A549 (cell line): ENCODE results near the gene NCAPD2. TPM values are rescaled to one million over a fixed set of nuclear protein-coding genes. Genes with fewer than 3 reads are reported as not detected.

Experiments used
- ATAC-seq, 2 experiments: fragments of 200-7000 bp in 1 of 2; fragments of >200 bp in 1 of 2; cut with Nextera tagmentation in 1 of 2; cut with Tn5 transposase in 1 of 2; 3 replicates each; pipeline versions ENCODE4 v1.8.0 to v1.9.1; 2018 to 2020; ENCODE audit warnings: mild to moderate bottlenecking in 1 of 2, moderate library complexity in 1 of 2
- CTCF ChIA-PET: fragments of 300-600 bp; sonication (Branson Sonifier 250); formaldehyde crosslinking; extraction: SDS; loops from one replicate; lab custom pipeline; 2021; ENCODE audit warnings: antibody characterized with exemption, inconsistent platforms; lab: Yijun Ruan, JAX
- POLR2A ChIA-PET: fragments of 350-600 bp; formaldehyde crosslinking; extraction: SDS; loops from one replicate; lab custom pipeline; 2021; ENCODE audit warnings: antibody characterized with exemption, inconsistent platforms; lab: Yijun Ruan, JAX
- DNase-seq, 2 experiments: peaks; one replicate each; pipeline versions ENCODE4 v3.0.0 to v3.0.0-alpha.2; 2011 to 2016; ENCODE audit warnings: low read depth in 1 of 2, low spot score in 1 of 2
- FAIRE-seq: peaks from 2 replicates; lab custom pipeline; 2011; peaks lifted over from hg19 to GRCh38; lab: Jason Lieb, UNC
- H3K27ac ChIP-seq, 2 experiments: fragments of >200 bp; sonication (Bioruptor Twin); formaldehyde crosslinking; 3 replicates each; pipeline ENCODE4 v1.5.1; 2016 to 2017
- H3K4me1 ChIP-seq: fragments of >200 bp; sonication (Bioruptor Twin); formaldehyde crosslinking; 3 replicates; pipeline ENCODE4 v1.6.1; 2016
- H3K4me2 ChIP-seq: fragments of >200 bp; sonication (Bioruptor Twin); formaldehyde crosslinking; 3 replicates; pipeline ENCODE4 v1.6.1; 2016
- H3K4me3 ChIP-seq: fragments of >200 bp; sonication (Bioruptor Twin); formaldehyde crosslinking; 3 replicates; pipeline ENCODE4 v1.5.1; 2016
- H3K9me3 ChIP-seq: fragments of >200 bp; sonication (Bioruptor Twin); formaldehyde crosslinking; 3 replicates; pipeline ENCODE4 v1.6.1; 2016
- BHLHE40 ChIP-seq: IDR thresholded peaks from 2 replicates; pipeline ENCODE4 v1.6.1; 2012; ENCODE audit warnings: low read depth, low read length, inconsistent platforms
- CBX8 ChIP-seq: fragments of 200-600 bp; sonication (generic); IDR thresholded peaks from 2 replicates; pipeline ENCODE4 v1.6.1; 2016
- CHD2 ChIP-seq: fragments of 150-350 bp; IDR thresholded peaks from 2 replicates; pipeline ENCODE4 v1.6.1; 2014; ENCODE audit warnings: low read length; ENCODE audit not compliant: partially characterized antibody
- EHF ChIP-seq: fragments of 250-450 bp; sonication (Bioruptor Pico); IDR thresholded peaks from 2 replicates; pipeline ENCODE4 v1.5.0; 2020; ENCODE audit warnings: mild to moderate bottlenecking
- EHMT2 ChIP-seq: fragments of 200-600 bp; sonication (generic); IDR thresholded peaks from 2 replicates; pipeline ENCODE4 v1.6.1; 2016; ENCODE audit warnings: antibody characterized with exemption, low read depth, mild to moderate bottlenecking, moderate library complexity
- ESRRA ChIP-seq: fragments of 150-350 bp; IDR thresholded peaks from 2 replicates; pipeline ENCODE4 v1.6.1; 2014; ENCODE audit warnings: mild to moderate bottlenecking, low read length, borderline replicate concordance
- FOSB ChIP-seq: fragments of 250-450 bp; sonication (Bioruptor Pico); IDR thresholded peaks from 2 replicates; pipeline ENCODE4 v1.5.0; 2020; ENCODE audit warnings: mild to moderate bottlenecking, moderate library complexity
- FOSL2 ChIP-seq, 2 experiments: fragments of 450-650 bp in 1 of 2; fragments of >200 bp in 1 of 2; sonication (Bioruptor Twin) in 1 of 2; formaldehyde crosslinking; IDR thresholded peaks; 2 replicates each; pipeline versions ENCODE4 v1.5.0 to v1.6.1; 2016 to 2020; ENCODE audit warnings: mild to moderate bottlenecking in 1 of 2, moderate library complexity in 1 of 2
- FOXS1 ChIP-seq: fragments of 250-450 bp; sonication (Bioruptor Pico); IDR thresholded peaks from 2 replicates; pipeline ENCODE4 v1.5.0; 2020; ENCODE audit warnings: mild to moderate bottlenecking, moderate library complexity
- GATA3 ChIP-seq: IDR thresholded peaks from 2 replicates; pipeline ENCODE4 v1.6.1; 2012; ENCODE audit warnings: borderline replicate concordance
- HDAC2 ChIP-seq: fragments of 200-600 bp; sonication (generic); IDR thresholded peaks from 2 replicates; pipeline ENCODE4 v1.6.1; 2016
- HOXA7 ChIP-seq: fragments of 250-450 bp; sonication (Bioruptor Pico); IDR thresholded peaks from 2 replicates; pipeline ENCODE4 v1.5.0; 2020; ENCODE audit warnings: mild to moderate bottlenecking, moderate library complexity
- HOXB5 ChIP-seq: fragments of 250-450 bp; sonication (Bioruptor Pico); IDR thresholded peaks from 2 replicates; pipeline ENCODE4 v1.5.0; 2020; ENCODE audit warnings: mild to moderate bottlenecking, moderate library complexity
- JUN ChIP-seq, 2 experiments: fragments of >200 bp; sonication (Bioruptor Twin); formaldehyde crosslinking; IDR thresholded peaks; 2 replicates in 1 of 2; 3 replicates in 1 of 2; pipeline ENCODE4 v1.6.1; 2016 to 2017
- KDM1A ChIP-seq: fragments of 200-600 bp; sonication (generic); IDR thresholded peaks from 2 replicates; pipeline ENCODE4 v1.6.1; 2016; ENCODE audit warnings: low read depth, mild to moderate bottlenecking
- MAFK ChIP-seq: fragments of 450-650 bp; IDR thresholded peaks from 2 replicates; pipeline ENCODE4 v1.6.1; 2014; ENCODE audit not compliant: partially characterized antibody
- MAZ ChIP-seq: fragments of 150-350 bp; IDR thresholded peaks from 2 replicates; pipeline ENCODE4 v1.6.1; 2014; ENCODE audit warnings: antibody characterized with exemption, low read depth, low read length, borderline replicate concordance
- NFE2L2 ChIP-seq: fragments of 150-350 bp; conservative IDR thresholded peaks from 2 replicates; pipeline ENCODE4 v1.6.1; 2014; ENCODE audit warnings: low read length
- NPAS2 ChIP-seq: fragments of 250-450 bp; sonication (Bioruptor Pico); IDR thresholded peaks from 2 replicates; pipeline ENCODE4 v1.8.0; 2022; ENCODE audit warnings: mild to moderate bottlenecking, moderate library complexity, borderline replicate concordance
- NR3C1 ChIP-seq: fragments of >200 bp; sonication (Bioruptor Twin); formaldehyde crosslinking; IDR thresholded peaks from 3 replicates; pipeline ENCODE4 v1.6.1; 2017
- POLR2A ChIP-seq: IDR thresholded peaks from 2 replicates; pipeline ENCODE4 v1.6.1; 2012; ENCODE audit warnings: mild to moderate bottlenecking, low read length
- POLR2AphosphoS2 ChIP-seq: conservative IDR thresholded peaks from 2 replicates; pipeline ENCODE4 v1.6.1; 2012; ENCODE audit warnings: low read length, improper control_type of control experiment, inconsistent platforms
- RAD21 ChIP-seq, 2 experiments: fragments of >200 bp in 1 of 2; sonication (Bioruptor Twin) in 1 of 2; formaldehyde crosslinking in 1 of 2; IDR thresholded peaks in 1 of 2; conservative IDR thresholded peaks in 1 of 2; 2 replicates in 1 of 2; 3 replicates in 1 of 2; pipeline ENCODE4 v1.6.1; 2012 to 2018; ENCODE audit warnings: inconsistent platforms in 1 of 2
- RCOR1 ChIP-seq: fragments of 150-350 bp; IDR thresholded peaks from 2 replicates; pipeline ENCODE4 v1.6.1; 2014; ENCODE audit warnings: antibody characterized with exemption, low read length, low read depth
- RFX5 ChIP-seq: fragments of 450-650 bp; IDR thresholded peaks from 2 replicates; pipeline ENCODE4 v1.7.1; 2014; ENCODE audit warnings: antibody characterized with exemption, mild to moderate bottlenecking, moderate library complexity
- RNF2 ChIP-seq: fragments of 200-600 bp; sonication (generic); IDR thresholded peaks from 2 replicates; pipeline ENCODE4 v1.6.1; 2016; ENCODE audit warnings: low read depth, mild to moderate bottlenecking, antibody characterized with exemption, moderate library complexity, borderline replicate concordance
- SMC3 ChIP-seq: fragments of >200 bp; sonication (Bioruptor Twin); formaldehyde crosslinking; IDR thresholded peaks from 3 replicates; pipeline ENCODE4 v1.6.1; 2018; ENCODE audit warnings: inconsistent platforms
- TP53 ChIP-seq: fragments of 250-450 bp; sonication (Bioruptor Pico); IDR thresholded peaks from 2 replicates; pipeline ENCODE4 v1.5.0; 2021; ENCODE audit warnings: mild to moderate bottlenecking, moderate library complexity
- ZC3H11A ChIP-seq: fragments of 450-650 bp; IDR thresholded peaks from 2 replicates; pipeline ENCODE4 v1.6.1; 2014; ENCODE audit warnings: antibody characterized with exemption, mild to moderate bottlenecking
- ZFP36 ChIP-seq: fragments of 450-650 bp; IDR thresholded peaks from 2 replicates; pipeline ENCODE4 v1.6.1; 2014; ENCODE audit warnings: borderline replicate concordance; ENCODE audit not compliant: partially characterized antibody
- WGBS: methylation state at CpG from one replicate; pipeline ENCODE4 v1.1.6; 2017; ENCODE audit errors: missing lambda C conversion rate; 5-methylcytosine and 5-hydroxymethylcytosine counted together
- polyA plus RNA-seq, 4 experiments: library from polyadenylated mRNA; depleted of rRNA in 3 of 4; stranded (reverse); fragments of >200 nt; fragmentation: RNase III in 1 of 4; extraction: RNeasy Plus Mini Kit Qiagen cat#74134 plus additional on column Dnase treatment in 1 of 4; gene quantifications; 2 replicates in 3 of 4; 3 replicates in 1 of 4; pipeline ENCODE4 v1.2.3, GENCODE V29; 2011 to 2017
- TF ChIP-seq, protein P1 (sequence below): fragments of 200-600 bp; sonication (generic); IDR thresholded peaks from 2 replicates; pipeline ENCODE4 v1.6.1; 2016; ENCODE audit warnings: antibody characterized with exemption, mild to moderate bottlenecking, moderate library complexity
- TF ChIP-seq, protein P2 (sequence below): fragments of 250-450 bp; sonication (Bioruptor Pico); IDR thresholded peaks from 2 replicates; pipeline ENCODE4 v1.5.0; 2020; ENCODE audit warnings: low read depth, mild to moderate bottlenecking, moderate library complexity
- TF ChIP-seq, protein P3 (sequence below): IDR thresholded peaks from 2 replicates; pipeline ENCODE4 v1.6.1; 2012
- TF ChIP-seq, protein P4 (sequence below): fragments of >200 bp; sonication (Bioruptor Twin); formaldehyde crosslinking; IDR thresholded peaks from 2 replicates; pipeline ENCODE4 v1.6.1; 2016

The NCAPD2 gene
- polyA plus RNA-seq, 2 of the 4 experiments (the other 2 are of a cell fraction), result 82.0 to 130 TPM

DNA sequence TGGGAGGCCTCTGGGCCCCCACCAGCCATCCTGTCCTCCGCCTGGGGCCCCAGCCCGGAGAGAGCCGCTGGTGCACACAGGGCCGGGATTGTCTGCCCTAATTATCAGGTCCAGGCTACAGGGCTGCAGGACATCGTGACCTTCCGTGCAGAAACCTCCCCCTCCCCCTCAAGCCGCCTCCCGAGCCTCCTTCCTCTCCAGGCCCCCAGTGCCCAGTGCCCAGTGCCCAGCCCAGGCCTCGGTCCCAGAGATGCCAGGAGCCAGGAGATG, 39.7 kb downstream of the NCAPD2 start:
- Histone ChIP-seq H3K4me1 (peaks cover 45% of the 10 kb centered on the region), H3K9me3 (no peaks in the 10 kb centered on the region), H3K4me2 (peak overlapping the region; percentile 87)
- POLR2A ChIA-PET, result interaction anchor here (0.5 to 3.2 kb wide), 35 partner anchors 10 to 318 kb away, joined by 3 to 42 read pairs (median 5); partner anchors contain the start of genes CDCA3, COPS7A, MRPL51 and NCAPD2
- CTCF ChIA-PET, result interaction anchor here (2.1 to 25.9 kb wide), 3 partner anchors 24 to 108 kb away, joined by 9 to 491 read pairs (median 76); partner anchors contain the start of genes IFFO1 and NOP2
- ATAC-seq (peak; percentile 34 to 40), DNase-seq (no peak)
- 0% methylated on average over 5 of the region's 9 CpGs for WGBS
- TF ChIP-seq JUN (IDR thresholded peaks at IDR 0.05) (no peak), FOSB (no peak), GATA3 (0 out of 2 replicates have a peak, but pooled peaks have one; percentile 8), POLR2A (peak; percentile 34), ZC3H11A (no peak), FOSL2 (IDR thresholded peaks at IDR 0.05) (no peak), FOSL2 (CRISPR knock-in tag; IDR thresholded peaks at IDR 0.05) (no peak), EHF (no peak), NR3C1 (no peak), FOXS1 (no peak), RAD21 (conservative IDR thresholded peaks at IDR 0.05 in 1 of 2, IDR thresholded peaks at IDR 0.05 in 1 of 2) (no peak), ESRRA (peak; percentile 5; the same call in 1 of the 2 replicates), KDM1A (no peak), RCOR1 (no peak), TP53 (CRISPR knock-in tag) (no peak), ZFP36 (no peak), NFE2L2 (no peak), RFX5 (no peak), CBX8 (no peak), HOXB5 (no peak; the same call in 1 of the 2 replicates), CHD2 (no peak), NPAS2 (CRISPR knock-in tag) (no peak)
- TF ChIP-seq, protein P1, sequence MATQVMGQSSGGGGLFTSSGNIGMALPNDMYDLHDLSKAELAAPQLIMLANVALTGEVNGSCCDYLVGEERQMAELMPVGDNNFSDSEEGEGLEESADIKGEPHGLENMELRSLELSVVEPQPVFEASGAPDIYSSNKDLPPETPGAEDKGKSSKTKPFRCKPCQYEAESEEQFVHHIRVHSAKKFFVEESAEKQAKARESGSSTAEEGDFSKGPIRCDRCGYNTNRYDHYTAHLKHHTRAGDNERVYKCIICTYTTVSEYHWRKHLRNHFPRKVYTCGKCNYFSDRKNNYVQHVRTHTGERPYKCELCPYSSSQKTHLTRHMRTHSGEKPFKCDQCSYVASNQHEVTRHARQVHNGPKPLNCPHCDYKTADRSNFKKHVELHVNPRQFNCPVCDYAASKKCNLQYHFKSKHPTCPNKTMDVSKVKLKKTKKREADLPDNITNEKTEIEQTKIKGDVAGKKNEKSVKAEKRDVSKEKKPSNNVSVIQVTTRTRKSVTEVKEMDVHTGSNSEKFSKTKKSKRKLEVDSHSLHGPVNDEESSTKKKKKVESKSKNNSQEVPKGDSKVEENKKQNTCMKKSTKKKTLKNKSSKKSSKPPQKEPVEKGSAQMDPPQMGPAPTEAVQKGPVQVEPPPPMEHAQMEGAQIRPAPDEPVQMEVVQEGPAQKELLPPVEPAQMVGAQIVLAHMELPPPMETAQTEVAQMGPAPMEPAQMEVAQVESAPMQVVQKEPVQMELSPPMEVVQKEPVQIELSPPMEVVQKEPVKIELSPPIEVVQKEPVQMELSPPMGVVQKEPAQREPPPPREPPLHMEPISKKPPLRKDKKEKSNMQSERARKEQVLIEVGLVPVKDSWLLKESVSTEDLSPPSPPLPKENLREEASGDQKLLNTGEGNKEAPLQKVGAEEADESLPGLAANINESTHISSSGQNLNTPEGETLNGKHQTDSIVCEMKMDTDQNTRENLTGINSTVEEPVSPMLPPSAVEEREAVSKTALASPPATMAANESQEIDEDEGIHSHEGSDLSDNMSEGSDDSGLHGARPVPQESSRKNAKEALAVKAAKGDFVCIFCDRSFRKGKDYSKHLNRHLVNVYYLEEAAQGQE, result no peak
- TF ChIP-seq, all 56 proteins: peak for 3
- Histone ChIP-seq H3K4me3 (peak overlapping the region; percentile 97), H3K27ac (peak overlapping the region; percentile 97 to 100)
- FAIRE-seq, result no peak

DNA sequence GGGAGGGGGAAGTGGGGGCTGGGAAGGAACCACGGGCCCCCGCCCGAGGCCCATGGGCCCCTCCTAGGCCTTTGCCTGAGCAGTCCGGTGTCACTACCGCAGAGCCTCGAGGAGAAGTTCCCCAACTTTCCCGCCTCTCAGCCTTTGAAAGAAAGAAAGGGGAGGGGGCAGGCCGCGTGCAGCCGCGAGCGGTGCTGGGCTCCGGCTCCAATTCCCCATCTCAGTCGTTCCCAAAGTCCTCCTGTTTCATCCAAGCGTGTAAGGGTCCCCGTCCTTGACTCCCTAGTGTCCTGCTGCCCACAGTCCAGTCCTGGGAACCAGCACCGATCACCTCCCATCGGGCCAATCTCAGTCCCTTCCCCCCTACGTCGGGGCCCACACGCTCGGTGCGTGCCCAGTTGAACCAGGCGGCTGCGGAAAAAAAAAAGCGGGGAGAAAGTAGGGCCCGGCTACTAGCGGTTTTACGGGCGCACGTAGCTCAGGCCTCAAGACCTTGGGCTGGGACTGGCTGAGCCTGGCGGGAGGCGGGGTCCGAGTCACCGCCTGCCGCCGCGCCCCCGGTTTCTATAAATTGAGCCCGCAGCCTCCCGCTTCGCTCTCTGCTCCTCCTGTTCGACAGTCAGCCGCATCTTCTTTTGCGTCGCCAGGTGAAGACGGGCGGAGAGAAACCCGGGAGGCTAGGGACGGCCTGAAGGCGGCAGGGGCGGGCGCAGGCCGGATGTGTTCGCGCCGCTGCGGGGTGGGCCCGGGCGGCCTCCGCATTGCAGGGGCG, 40.2 kb downstream of the NCAPD2 start, which contains the start of gene GAPDH:
TSS of gene GAPDH (plus strand) at position 595 of the 772 bp plus-strand sequence. CDS start 316 bp downstream, outside the sequence.
- peaks cover 51% of the 10 kb centered on the region for H3K4me1 ChIP-seq
- no peak for FAIRE-seq
- peak; percentile 90 to 99 for DNase-seq
- peak within 1 kb of the TSS; percentile 97 for H3K4me3 ChIP-seq
- ATAC-seq, result peak; percentile 54 to 73
- ChIA-PET POLR2A (interaction anchor here (0.5 to 3.2 kb wide), 34 partner anchors 11 to 319 kb away, joined by 3 to 42 read pairs (median 4); partner anchors contain the start of genes CDCA3, COPS7A, MRPL51 and NCAPD2), CTCF (interaction anchor here (0.6 to 25.9 kb wide), 6 partner anchors 23 to 208 kb away, joined by 3 to 491 read pairs (median 28); partner anchors contain the start of genes IFFO1 and NOP2)
- H3K27ac ChIP-seq, result peak within 1 kb of the TSS; percentile 97 to 100
- H3K9me3 ChIP-seq, result no peaks in the 10 kb centered on the region
- 2% methylated on average over 47 of the region's 62 CpGs for WGBS
- peak within 1 kb of the TSS; percentile 87 for H3K4me2 ChIP-seq
- TF ChIP-seq SMC3 (0 out of 3 replicates have a peak, but pooled peaks have one; percentile 7), POLR2AphosphoS2 (no peak), HOXA7 (CRISPR knock-in tag) (no peak), BHLHE40 (no peak), EHMT2 (no peak), MAZ (no peak; the same call in 1 of the 2 replicates), TP53 (CRISPR knock-in tag) (0 out of 2 replicates have a peak, but pooled peaks have one; percentile 11), NFE2L2 (no peak), HDAC2 (no peak), ESRRA (no peak), RNF2 (no peak), MAFK (no peak)
- TF ChIP-seq, protein P2, sequence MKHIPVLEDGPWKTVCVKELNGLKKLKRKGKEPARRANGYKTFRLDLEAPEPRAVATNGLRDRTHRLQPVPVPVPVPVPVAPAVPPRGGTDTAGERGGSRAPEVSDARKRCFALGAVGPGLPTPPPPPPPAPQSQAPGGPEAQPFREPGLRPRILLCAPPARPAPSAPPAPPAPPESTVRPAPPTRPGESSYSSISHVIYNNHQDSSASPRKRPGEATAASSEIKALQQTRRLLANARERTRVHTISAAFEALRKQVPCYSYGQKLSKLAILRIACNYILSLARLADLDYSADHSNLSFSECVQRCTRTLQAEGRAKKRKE (CRISPR knock-in tag), result 0 out of 2 replicates have a peak, but pooled peaks have one; percentile 10
- TF ChIP-seq, protein P3, sequence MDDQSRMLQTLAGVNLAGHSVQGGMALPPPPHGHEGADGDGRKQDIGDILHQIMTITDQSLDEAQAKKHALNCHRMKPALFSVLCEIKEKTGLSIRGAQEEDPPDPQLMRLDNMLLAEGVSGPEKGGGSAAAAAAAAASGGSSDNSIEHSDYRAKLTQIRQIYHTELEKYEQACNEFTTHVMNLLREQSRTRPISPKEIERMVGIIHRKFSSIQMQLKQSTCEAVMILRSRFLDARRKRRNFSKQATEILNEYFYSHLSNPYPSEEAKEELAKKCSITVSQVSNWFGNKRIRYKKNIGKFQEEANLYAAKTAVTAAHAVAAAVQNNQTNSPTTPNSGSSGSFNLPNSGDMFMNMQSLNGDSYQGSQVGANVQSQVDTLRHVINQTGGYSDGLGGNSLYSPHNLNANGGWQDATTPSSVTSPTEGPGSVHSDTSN, result peak; percentile 88
- TF ChIP-seq, protein P4, sequence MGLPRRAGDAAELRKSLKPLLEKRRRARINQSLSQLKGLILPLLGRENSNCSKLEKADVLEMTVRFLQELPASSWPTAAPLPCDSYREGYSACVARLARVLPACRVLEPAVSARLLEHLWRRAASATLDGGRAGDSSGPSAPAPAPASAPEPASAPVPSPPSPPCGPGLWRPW, result no peak
